Subcutaneous abdominal adipose tissue (tissue), 5 donors: Measurements from ENCODE around the gene MLH1.
"Not testable (repeated sequence)": the region's sequence is repeated elsewhere in the genome, so short reads cannot be mapped to it uniquely, and the experiment has no call there.

Experiments used
- H3K27ac ChIP-seq: one replicate; pipeline ENCODE4 v1.7.0; 2013; ENCODE audit warnings: low read depth, mild to moderate bottlenecking, inconsistent platforms, low read length, moderate library complexity
- H3K27me3 ChIP-seq, 5 donors: one replicate each; pipeline ENCODE4 v1.7.0; 2013; ENCODE audit warnings: low read length in 5 of 5, inconsistent platforms in 1 of 5; ENCODE audit not compliant: control insufficient read depth in 5 of 5, insufficient read depth in 4 of 5
- H3K36me3 ChIP-seq, 5 donors: one replicate each; pipeline ENCODE4 v1.7.0; 2013; ENCODE audit warnings: low read length in 5 of 5; ENCODE audit not compliant: control insufficient read depth in 5 of 5, insufficient read depth in 5 of 5
- H3K4me1 ChIP-seq, 5 donors: one replicate each; pipeline ENCODE4 v1.7.0; 2013; ENCODE audit warnings: low read length in 5 of 5, mild to moderate bottlenecking in 3 of 5, moderate library complexity in 1 of 5; ENCODE audit not compliant: control insufficient read depth in 5 of 5, insufficient read depth in 5 of 5
- H3K4me3 ChIP-seq, 5 donors: one replicate each; pipeline ENCODE4 v1.7.0; 2013; ENCODE audit warnings: low read length in 5 of 5, low read depth in 1 of 5
- H3K9ac ChIP-seq, 5 donors: one replicate each; pipeline ENCODE4 v1.7.0; 2013; ENCODE audit warnings: low read length in 5 of 5, mild to moderate bottlenecking in 4 of 5, moderate library complexity in 3 of 5
- H3K9me3 ChIP-seq, 5 donors: one replicate each; pipeline ENCODE4 v1.7.0; 2013; ENCODE audit warnings: low read length in 5 of 5; ENCODE audit not compliant: control insufficient read depth in 5 of 5
- donor health status: healthy.
- donor health status: healthy.
- donor health status: healthy.
- donor health status: healthy.
- donor health status: healthy.

Gene MLH1

DNA sequence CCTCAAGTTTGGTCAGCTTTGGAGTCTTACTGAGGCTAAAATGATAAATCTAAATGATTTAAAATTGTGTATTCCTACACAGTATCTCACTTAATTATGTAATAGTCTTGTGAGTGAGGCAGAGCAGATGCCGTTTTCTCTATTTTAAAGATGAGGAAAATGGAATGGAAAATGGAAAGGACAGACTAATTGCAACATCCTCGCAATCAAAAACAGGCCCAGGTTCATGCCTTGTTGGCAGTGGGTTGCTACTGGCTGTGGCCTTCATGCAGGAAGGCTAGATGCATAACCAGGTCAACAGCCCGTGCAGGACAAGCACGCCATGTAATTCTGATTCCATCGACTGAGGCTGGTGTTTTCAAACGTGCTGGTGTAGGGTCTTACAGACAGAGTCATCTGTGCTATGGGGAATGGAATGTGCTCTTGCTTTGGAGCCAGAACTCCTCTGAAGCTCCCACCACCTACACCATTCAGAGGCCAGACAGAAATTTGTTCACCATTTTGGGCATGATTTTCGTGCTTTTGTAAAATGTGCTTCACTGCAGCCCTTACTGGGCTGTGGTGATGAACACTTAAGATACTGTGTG, 37.9 kb downstream of the MLH1 start:
- Histone ChIP-seq H3K9me3 (no peaks in the 10 kb centered on the region), H3K27me3 (no peaks in the 10 kb centered on the region), H3K36me3 (peaks cover 18 to 71% (median 36%) of the 10 kb centered on the region in 5 donors), H3K9ac (no peak overlapping the region), H3K4me3 (no peak overlapping the region), H3K4me1 (peaks cover 0 to 10% (median 4%) of the 10 kb centered on the region in 5 donors), H3K27ac (no peak overlapping the region)

GRCh38 chr3:37032961-37033360, 39.6 kb downstream of the MLH1 start:
- H3K4me3 ChIP-seq, result no peak overlapping the region
- peaks cover 0 to 10% (median 4%) of the 10 kb centered on the region in 5 donors for H3K4me1 ChIP-seq
- peaks cover 22 to 55% (median 25%) of the 10 kb centered on the region in 5 donors for H3K36me3 ChIP-seq
- H3K9me3 ChIP-seq, result no peaks in the 10 kb centered on the region
- no peak overlapping the region for H3K27ac ChIP-seq
- H3K27me3 ChIP-seq, result no peaks in the 10 kb centered on the region
- H3K9ac ChIP-seq, result no peak overlapping the region

- H3K36me3 ChIP-seq, result peaks cover 13 to 44% (median 24%) of the 10 kb centered on the region in 5 donors
- H3K4me1 ChIP-seq, result peaks cover 0 to 5% (median 0%) of the 10 kb centered on the region in 5 donors
- no peak overlapping the region for H3K9ac ChIP-seq
- H3K4me3 ChIP-seq, result no peak overlapping the region
- H3K9me3 ChIP-seq, result no peaks in the 10 kb centered on the region
- H3K27me3 ChIP-seq, result no peaks in the 10 kb centered on the region
- no peak overlapping the region for H3K27ac ChIP-seq
Measured at GRCh38 chr3:37037352-37037751, 44.0 kb downstream of the MLH1 start.

GRCh38 chr3:37039161-37039846, 46.0 kb downstream of the MLH1 start:
- Histone ChIP-seq H3K27me3 (no peaks in the 10 kb centered on the region), H3K4me3 (no peak overlapping the region), H3K27ac (no peak overlapping the region), H3K9me3 (no peaks in the 10 kb centered on the region), H3K4me1 (no peaks in the 10 kb centered on the region), H3K9ac (no peak overlapping the region), H3K36me3 (peaks cover 11 to 33% (median 21%) of the 10 kb centered on the region in 5 donors)

DNA sequence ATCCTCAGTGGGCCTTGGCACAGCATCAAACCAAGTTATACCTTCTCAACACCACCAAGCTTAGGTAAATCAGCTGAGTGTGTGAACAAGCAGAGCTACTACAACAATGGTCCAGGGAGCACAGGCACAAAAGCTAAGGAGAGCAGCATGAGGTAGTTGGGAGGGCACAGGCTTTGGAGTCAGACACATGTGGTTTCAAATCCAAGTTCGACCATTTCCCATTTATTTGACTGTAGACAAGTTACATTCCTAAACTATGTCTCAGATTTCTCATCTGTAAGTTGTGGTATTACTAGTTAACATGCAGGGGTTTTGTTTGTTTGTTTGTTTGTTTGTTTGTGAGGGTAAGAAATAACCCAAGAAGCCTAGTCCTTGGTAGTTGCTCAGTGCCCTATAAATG, 46.9 kb downstream of the MLH1 start:
- Histone ChIP-seq H3K9me3 (no peaks in the 10 kb centered on the region), H3K27ac (no peak overlapping the region), H3K9ac (no peak overlapping the region), H3K36me3 (peaks cover 11 to 35% (median 21%) of the 10 kb centered on the region in 5 donors), H3K27me3 (no peaks in the 10 kb centered on the region), H3K4me3 (no peak overlapping the region), H3K4me1 (no peaks in the 10 kb centered on the region)

DNA sequence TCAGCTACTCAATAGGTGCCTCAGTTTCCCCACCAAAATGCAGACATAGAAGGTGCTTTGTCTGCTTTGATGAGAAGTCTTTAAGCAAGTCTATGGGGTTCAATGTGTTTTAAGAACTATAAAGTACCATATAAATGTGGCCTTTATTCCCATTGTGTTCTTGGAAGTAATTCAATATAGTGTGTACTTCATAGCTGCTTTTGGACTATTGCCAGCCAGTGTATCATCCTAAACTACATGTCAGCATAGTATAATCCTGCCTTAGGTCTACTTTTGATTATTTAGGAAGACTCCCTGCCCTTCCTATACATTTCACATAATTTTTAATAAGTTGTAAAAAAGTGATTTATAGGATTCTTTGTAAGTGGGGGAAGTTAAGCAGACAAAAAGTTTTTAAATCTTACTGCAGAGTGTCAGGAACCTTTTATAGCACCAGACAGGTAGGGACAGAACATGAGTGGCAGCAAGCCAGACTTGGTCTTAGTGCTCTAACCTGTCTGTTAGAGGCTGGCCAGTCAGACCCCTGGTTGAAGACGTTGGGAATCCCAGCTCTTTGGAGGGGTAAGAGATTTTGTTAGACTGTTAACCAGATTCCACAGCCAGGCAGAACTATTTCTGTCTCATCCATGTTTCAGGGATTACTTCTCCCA, 48.4 kb downstream of the MLH1 start:
- Histone ChIP-seq H3K36me3 (peaks cover 6 to 27% (median 17%) of the 10 kb centered on the region in 5 donors), H3K9ac (no peak overlapping the region), H3K27ac (no peak overlapping the region), H3K4me3 (no peak overlapping the region), H3K27me3 (no peaks in the 10 kb centered on the region), H3K4me1 (no peaks in the 10 kb centered on the region), H3K9me3 (no peaks in the 10 kb centered on the region)

GRCh38 chr3:37042712-37043111, 49.4 kb downstream of the MLH1 start:
- not testable (repeated sequence) for H3K27ac ChIP-seq, H3K9ac ChIP-seq, H3K4me1 ChIP-seq, H3K27me3 ChIP-seq, H3K9me3 ChIP-seq, H3K4me3 ChIP-seq
- H3K36me3 ChIP-seq, result peaks cover 9 to 37% (median 26%) of the 10 kb centered on the region in 5 donors

DNA sequence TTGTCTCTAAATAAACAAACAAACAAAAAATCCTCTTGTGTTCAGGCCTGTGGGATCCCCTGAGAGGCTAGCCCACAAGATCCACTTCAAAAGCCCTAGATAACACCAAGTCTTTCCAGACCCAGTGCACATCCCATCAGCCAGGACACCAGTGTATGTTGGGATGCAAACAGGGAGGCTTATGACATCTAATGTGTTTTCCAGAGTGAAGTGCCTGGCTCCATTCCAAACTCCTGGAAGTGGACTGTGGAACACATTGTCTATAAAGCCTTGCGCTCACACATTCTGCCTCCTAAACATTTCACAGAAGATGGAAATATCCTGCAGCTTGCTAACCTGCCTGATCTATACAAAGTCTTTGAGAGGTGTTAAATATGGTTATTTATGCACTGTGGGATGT, 57.0 kb downstream of the MLH1 start:
- no peak overlapping the region for H3K27ac ChIP-seq
- H3K4me1 ChIP-seq, result peaks cover 2 to 29% (median 26%) of the 10 kb centered on the region in 5 donors
- no peaks in the 10 kb centered on the region for H3K9me3 ChIP-seq
- H3K9ac ChIP-seq, result no peak overlapping the region
- H3K27me3 ChIP-seq, result no peaks in the 10 kb centered on the region
- H3K36me3 ChIP-seq, result peaks cover 19 to 65% (median 48%) of the 10 kb centered on the region in 5 donors
- H3K4me3 ChIP-seq, result no peak overlapping the region

DNA sequence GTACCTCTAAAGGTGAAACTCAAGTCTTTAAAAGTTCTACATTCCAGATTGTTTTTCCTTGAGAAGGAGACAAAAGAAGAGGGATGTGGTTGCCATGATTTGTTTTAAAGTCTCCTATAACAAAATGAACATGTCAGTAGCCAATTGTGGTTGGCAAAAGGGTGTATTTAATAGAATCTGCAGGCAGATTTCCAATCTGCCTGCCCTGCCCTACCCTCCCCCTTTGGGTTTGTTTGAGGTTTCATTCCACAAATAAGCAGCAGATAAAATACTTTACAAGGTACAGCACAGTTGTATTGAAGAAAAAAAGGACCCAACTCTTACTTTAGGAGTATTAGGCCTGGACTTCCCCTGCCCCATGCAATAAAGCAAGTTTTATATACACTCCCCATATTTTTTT, 59.5 kb downstream of the MLH1 start:
- H3K9ac ChIP-seq, result no peak overlapping the region
- no peaks in the 10 kb centered on the region for H3K9me3 ChIP-seq
- no peaks in the 10 kb centered on the region for H3K27me3 ChIP-seq
- H3K4me3 ChIP-seq, result no peak overlapping the region
- peaks cover 2 to 29% (median 26%) of the 10 kb centered on the region in 5 donors for H3K4me1 ChIP-seq
- peak overlapping the region; percentile 80 for H3K27ac ChIP-seq
- H3K36me3 ChIP-seq, result peaks cover 23 to 69% (median 49%) of the 10 kb centered on the region in 5 donors

DNA sequence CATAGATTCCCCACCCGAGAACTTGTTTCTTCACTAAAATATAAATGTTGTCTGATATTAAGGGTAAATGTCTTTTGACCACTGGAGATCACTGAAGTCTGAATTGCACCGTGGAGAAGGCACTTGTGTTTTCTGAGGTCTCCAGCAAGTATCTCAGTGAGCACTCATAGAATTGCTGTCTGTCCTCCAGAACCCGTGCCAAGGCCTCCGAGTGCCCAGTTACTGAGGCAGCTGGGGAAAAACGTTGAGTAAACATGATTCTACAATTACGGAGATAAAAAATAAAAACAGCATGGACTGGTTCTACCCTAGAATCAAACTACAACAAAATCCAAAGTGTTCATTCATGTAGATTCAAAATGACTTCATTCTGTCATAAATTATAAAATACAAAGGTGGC, 60.0 kb downstream of the MLH1 start:
- no peak overlapping the region for H3K9ac ChIP-seq
- H3K36me3 ChIP-seq, result peaks cover 26 to 69% (median 49%) of the 10 kb centered on the region in 5 donors
- peak overlapping the region; percentile 80 for H3K27ac ChIP-seq
- no peak overlapping the region for H3K4me3 ChIP-seq
- H3K4me1 ChIP-seq, result peaks cover 2 to 29% (median 26%) of the 10 kb centered on the region in 5 donors
- no peaks in the 10 kb centered on the region for H3K9me3 ChIP-seq
- no peaks in the 10 kb centered on the region for H3K27me3 ChIP-seq
